ENCODE data around the gene PDE3B.
"Not testable (repeated sequence)": the region's sequence is repeated elsewhere in the genome, so short reads cannot be mapped to it uniquely, and the experiment has no call there.

PDE3B gene

GRCh38 chr11:14687456-14687855 is 43.9 kb downstream of the PDE3B start:
- no peak overlapping the region for H3K4me3 ChIP-seq
- peaks cover 0 to 24% (median 8%) of the 10 kb centered on the region in 10 experiments; a peak in 12 of 20 replicates for H3K4me1 ChIP-seq
- no peak overlapping the region for H3K9ac ChIP-seq
- no peaks in the 10 kb centered on the region for H3K27me3 ChIP-seq
- peak overlapping the region in 5 of 11 experiments; percentile 8 to 70 (median 38); a peak in 6 of 22 replicates for H3K4me2 ChIP-seq
- no peak for TF ChIP-seq Cebpa-rat (IDR thresholded peaks at IDR 0.05)
- peaks cover 8 to 32% (median 18%) of the 10 kb centered on the region in 11 experiments; a peak in 20 of 22 replicates for H3K9me3 ChIP-seq (replicated peaks in 1 of 11)
- H3K36me3 ChIP-seq = peaks cover 0 to 41% (median 12%) of the 10 kb centered on the region in 11 experiments; a peak in 13 of 22 replicates
- no peak overlapping the region for H3K27ac ChIP-seq
- H4K20me1 ChIP-seq = peaks cover 0 to 35% (median 6%) of the 10 kb centered on the region in 11 experiments; a peak in 7 of 22 replicates

GRCh38 chr11:14687943-14688627 is 44.5 kb downstream of the PDE3B start:
- Histone ChIP-seq H4K20me1 (peaks cover 0 to 33% (median 6%) of the 10 kb centered on the region in 11 experiments; a peak in 7 of 22 replicates), H3K27me3 (no peaks in the 10 kb centered on the region), H3K9me3 (replicated peaks in 1 of 11) (peaks cover 15 to 35% (median 24%) of the 10 kb centered on the region in 11 experiments), H3K36me3 (peaks cover 6 to 45% (median 18%) of the 10 kb centered on the region in 11 experiments; a peak in 20 of 22 replicates), H3K9ac (no peak overlapping the region), H3K4me3 (no peak overlapping the region), H3K4me1 (peaks cover 0 to 24% (median 8%) of the 10 kb centered on the region in 10 experiments; a peak in 12 of 20 replicates), H3K4me2 (no peak overlapping the region; a peak in 3 of 22 replicates), H3K27ac (no peak overlapping the region)
- TF ChIP-seq Cebpa-rat (IDR thresholded peaks at IDR 0.05) = no peak

GRCh38 chr11:14695656-14696055 is 52.1 kb downstream of the PDE3B start:
- H3K4me3 ChIP-seq, H3K9ac ChIP-seq, H3K27me3 ChIP-seq, H3K4me2 ChIP-seq, H3K27ac ChIP-seq: not testable (repeated sequence)
- Histone ChIP-seq H3K4me1 (peaks cover 0 to 24% (median 0%) of the 10 kb centered on the region in 10 experiments; a peak in 5 of 20 replicates), H3K9me3 (replicated peaks in 1 of 11) (peaks cover 33 to 54% (median 44%) of the 10 kb centered on the region in 11 experiments), H3K36me3 (peaks cover 9 to 60% (median 36%) of the 10 kb centered on the region in 11 experiments; a peak in 20 of 22 replicates), H4K20me1 (peaks cover 0 to 64% (median 5%) of the 10 kb centered on the region in 11 experiments; a peak in 6 of 22 replicates)

GRCh38 chr11:14698771-14699170 is 55.2 kb downstream of the PDE3B start:
- H3K4me2 ChIP-seq = peak overlapping the region in 3 of 11 experiments; percentile 15 to 47 (median 26); a peak in 3 of 22 replicates
- H3K27ac ChIP-seq = no peak overlapping the region
- H3K36me3 ChIP-seq = peaks cover 0 to 49% (median 26%) of the 10 kb centered on the region in 11 experiments; a peak in 19 of 22 replicates
- no peaks in the 10 kb centered on the region for H3K27me3 ChIP-seq
- no peak overlapping the region for H3K4me3 ChIP-seq
- H3K9ac ChIP-seq = no peak overlapping the region
- H3K4me1 ChIP-seq = peaks cover 0 to 46% (median 0%) of the 10 kb centered on the region in 10 experiments; a peak in 6 of 20 replicates
- no peak for TF ChIP-seq Cebpa-rat (IDR thresholded peaks at IDR 0.05)
- H4K20me1 ChIP-seq = peaks cover 0 to 79% (median 5%) of the 10 kb centered on the region in 11 experiments; a peak in 6 of 22 replicates
- H3K9me3 ChIP-seq (replicated peaks in 1 of 11) = peaks cover 26 to 47% (median 36%) of the 10 kb centered on the region in 11 experiments

DNA sequence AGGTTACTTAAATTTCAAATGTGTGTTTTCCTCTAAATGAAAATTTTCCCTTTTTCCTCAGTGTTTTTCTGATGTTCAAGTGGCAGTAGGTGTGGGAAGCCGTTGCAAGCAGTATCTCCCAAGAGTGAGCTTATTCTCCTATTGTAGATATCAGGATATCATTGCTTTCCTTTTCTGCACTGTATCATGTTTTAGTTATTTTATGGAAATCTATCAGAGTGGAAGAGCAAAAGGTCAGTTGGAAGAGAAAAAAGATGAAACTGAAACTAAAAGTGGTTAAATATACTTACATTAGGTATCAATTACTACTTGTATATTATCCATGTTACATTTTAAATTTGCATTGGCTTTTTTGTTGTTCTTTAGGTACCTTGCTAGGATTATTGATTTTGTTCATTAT is 57.0 kb downstream of the PDE3B start:
- H3K4me3 ChIP-seq = no peak overlapping the region
- peak overlapping the region in 3 of 11 experiments; percentile 10 to 72 (median 50); a peak in 4 of 22 replicates for H3K4me2 ChIP-seq

GRCh38 chr11:14702760-14703159 is 59.2 kb downstream of the PDE3B start:
- Histone ChIP-seq H4K20me1 (peaks cover 0 to 67% (median 0%) of the 10 kb centered on the region in 11 experiments; a peak in 5 of 22 replicates), H3K9me3 (replicated peaks in 1 of 11) (peaks cover 25 to 54% (median 40%) of the 10 kb centered on the region in 11 experiments), H3K9ac (no peak overlapping the region), H3K4me2 (peak overlapping the region in 2 of 11 experiments; percentile 16 to 49; a peak in 1 of 22 replicates), H3K4me3 (peak overlapping the region in 2 of 10 experiments; percentile 0 to 3; a peak in 1 of 20 replicates), H3K27ac (no peak overlapping the region), H3K36me3 (peaks cover 0 to 55% (median 28%) of the 10 kb centered on the region in 11 experiments; a peak in 16 of 22 replicates), H3K4me1 (peaks cover 0 to 46% (median 0%) of the 10 kb centered on the region in 10 experiments; a peak in 6 of 20 replicates), H3K27me3 (no peaks in the 10 kb centered on the region)
- no peak for TF ChIP-seq Cebpa-rat (IDR thresholded peaks at IDR 0.05)

More for the DNA sequence above, 57.0 kb downstream of the PDE3B start:
- peaks cover 0 to 72% (median 5%) of the 10 kb centered on the region in 11 experiments; a peak in 6 of 22 replicates for H4K20me1 ChIP-seq
- peaks cover 0 to 48% (median 23%) of the 10 kb centered on the region in 11 experiments; a peak in 17 of 22 replicates for H3K36me3 ChIP-seq
- H3K27ac ChIP-seq = no peak overlapping the region
- no peak for TF ChIP-seq Cebpa-rat (IDR thresholded peaks at IDR 0.05)
- H3K9me3 ChIP-seq (replicated peaks in 1 of 11) = peaks cover 28 to 47% (median 37%) of the 10 kb centered on the region in 11 experiments
- no peaks in the 10 kb centered on the region for H3K27me3 ChIP-seq
- H3K4me1 ChIP-seq = peaks cover 0 to 46% (median 0%) of the 10 kb centered on the region in 10 experiments; a peak in 6 of 20 replicates
- no peak overlapping the region; a peak in 1 of 22 replicates for H3K9ac ChIP-seq

GRCh38 chr11:14703731-14704130 is 60.1 kb downstream of the PDE3B start:
- no peak for TF ChIP-seq Cebpa-rat (IDR thresholded peaks at IDR 0.05)
- no peak overlapping the region for H3K27ac ChIP-seq

DNA sequence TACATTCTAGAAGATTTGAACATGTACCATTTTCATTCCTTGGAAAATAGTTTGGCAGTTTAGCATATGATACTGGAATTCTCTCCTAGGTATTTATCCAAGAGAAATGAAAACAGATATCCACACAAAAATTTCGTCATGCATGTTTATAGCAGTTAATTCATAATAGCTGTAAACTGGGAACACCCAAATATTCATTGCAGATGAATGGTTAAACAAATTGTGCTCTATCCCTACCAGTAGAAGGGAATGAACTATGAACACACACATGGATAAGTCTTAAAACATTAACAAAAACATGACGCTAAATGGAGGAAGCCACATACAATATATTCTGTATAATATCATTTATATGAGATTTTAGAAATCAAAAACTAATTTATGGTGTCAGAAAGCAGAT is 61.5 kb downstream of the PDE3B start:
- Histone ChIP-seq H3K36me3 (peaks cover 0 to 72% (median 36%) of the 10 kb centered on the region in 11 experiments; a peak in 16 of 22 replicates), H3K27ac (no peak overlapping the region), H3K4me2 (no peak overlapping the region), H3K4me3 (no peak overlapping the region), H3K4me1 (peaks cover 0 to 28% (median 0%) of the 10 kb centered on the region in 10 experiments; a peak in 6 of 20 replicates), H3K27me3 (no peaks in the 10 kb centered on the region), H3K9me3 (replicated peaks in 1 of 11) (peaks cover 30 to 61% (median 47%) of the 10 kb centered on the region in 11 experiments), H3K9ac (no peak overlapping the region), H4K20me1 (peaks cover 0 to 58% (median 0%) of the 10 kb centered on the region in 11 experiments; a peak in 6 of 22 replicates)
- TF ChIP-seq Cebpa-rat (IDR thresholded peaks at IDR 0.05) = no peak

More at GRCh38 chr11:14703731-14704130, 60.1 kb downstream of the PDE3B start:
- no peak overlapping the region for H3K4me2 ChIP-seq
- H3K9ac ChIP-seq = no peak overlapping the region
- peaks cover 0 to 59% (median 0%) of the 10 kb centered on the region in 11 experiments; a peak in 5 of 22 replicates for H4K20me1 ChIP-seq
- peaks cover 30 to 61% (median 47%) of the 10 kb centered on the region in 11 experiments for H3K9me3 ChIP-seq (replicated peaks in 1 of 11)
- no peak overlapping the region for H3K4me3 ChIP-seq
- H3K4me1 ChIP-seq = peaks cover 0 to 41% (median 0%) of the 10 kb centered on the region in 10 experiments; a peak in 6 of 20 replicates
- H3K36me3 ChIP-seq = peaks cover 0 to 62% (median 35%) of the 10 kb centered on the region in 11 experiments; a peak in 16 of 22 replicates
- H3K27me3 ChIP-seq = no peaks in the 10 kb centered on the region

Measured in BLaER1 treated with 17β-estradiol and CSF1 and Interleukin-3, amounts not matched to agents 10 nM and 100 nM (cell line).